B cell (primary cell): ENCODE measurements around the gene URAD. TPM values are rescaled to one million over a fixed set of nuclear protein-coding genes. Genes with fewer than 3 reads are reported as not detected.

ENCODE experiments used
- ATAC-seq: fragments of 200-7000 bp; cut with Tn5 transposase; one replicate; pipeline ENCODE4 v1.10.0; 2021; ENCODE audit warnings: low read depth, mild to moderate bottlenecking, moderate number of reproducible peaks, moderate library complexity
- CTCF ChIA-PET: fragments of 350-600 bp; sonication (Branson Sonifier 250); formaldehyde crosslinking; loops from one replicate; lab custom pipeline; 2021; ENCODE audit warnings: antibody characterized with exemption, inconsistent platforms; lab: Charles Lee
- POLR2A ChIA-PET: fragments of 350-600 bp; sonication (Branson Sonifier 250); formaldehyde crosslinking; loops from one replicate; lab custom pipeline; 2021; ENCODE audit warnings: antibody characterized with exemption; lab: Charles Lee
- DNase-seq: peaks from one replicate; pipeline ENCODE4 v3.0.0; 2013
- H2AFZ ChIP-seq: 2 replicates; pipeline ENCODE4 v1.6.1; 2012; ENCODE audit warnings: mild to moderate bottlenecking, low read depth, low read length; ENCODE audit not compliant: insufficient read depth, poor library complexity, severe bottlenecking
- H3K27ac ChIP-seq, 2 donors: 1 replicate in 1 of 2; 2 replicates in 1 of 2; pipeline ENCODE4 v1.5.1; 2012 to 2013; ENCODE audit warnings: low read length in 2 of 2, mild to moderate bottlenecking in 2 of 2, moderate library complexity in 1 of 2
- H3K27me3 ChIP-seq, 4 experiments: fragments of 200-600 bp in 1 of 4; sonication (generic) in 1 of 4; replicated peaks in 1 of 4; 1 replicate in 2 of 4; 2 replicates in 2 of 4; pipeline versions ENCODE4 v1.6.1 to v1.7.0; 2013 to 2016; ENCODE audit warnings: low read length in 3 of 4, mild to moderate bottlenecking in 2 of 4, mixed read lengths in 1 of 4, moderate library complexity in 1 of 4; ENCODE audit not compliant: insufficient read depth in 4 of 4, control insufficient read depth in 3 of 4; ENCODE audit errors: control extremely low read depth in 1 of 4
- H3K36me3 ChIP-seq, 2 experiments: replicated peaks in 1 of 2; 1 replicate in 1 of 2; 2 replicates in 1 of 2; pipeline versions ENCODE4 v1.6.1 to v1.7.1; 2013; ENCODE audit warnings: low read length in 1 of 2; ENCODE audit not compliant: insufficient read depth in 2 of 2, control insufficient read depth in 1 of 2; ENCODE audit errors: control extremely low read depth in 1 of 2, extremely low read depth in 1 of 2
- H3K4me1 ChIP-seq, 2 donors: fragments of 200-600 bp in 1 of 2; sonication (generic) in 1 of 2; 1 replicate in 1 of 2; 2 replicates in 1 of 2; pipeline versions ENCODE4 v1.5.1 to v1.6.1; 2013 to 2017; ENCODE audit warnings: low read length in 2 of 2; ENCODE audit not compliant: control insufficient read depth in 2 of 2, insufficient read depth in 2 of 2
- H3K4me2 ChIP-seq: replicated peaks from 2 replicates; pipeline ENCODE3; 2012; ENCODE audit warnings: mild to moderate bottlenecking, low read depth, low read length; ENCODE audit not compliant: poor library complexity, severe bottlenecking
- H3K4me3 ChIP-seq, 5 experiments: fragments of 200-600 bp in 1 of 5; sonication (generic) in 1 of 5; 1 replicate in 3 of 5; 2 replicates in 2 of 5; pipeline versions ENCODE4 v1.5.1 to v1.7.0; 2011 to 2016; ENCODE audit warnings: low read length in 4 of 5, mild to moderate bottlenecking in 4 of 5, low read depth in 2 of 5, control low read depth in 1 of 5, moderate library complexity in 1 of 5; ENCODE audit not compliant: insufficient read depth in 1 of 5; ENCODE audit errors: control extremely low read depth in 1 of 5, extremely low read depth in 1 of 5
- H3K79me2 ChIP-seq: fragments of 200-600 bp; sonication (generic); one replicate; pipeline ENCODE4 v1.6.0; 2016; ENCODE audit warnings: low read length; ENCODE audit not compliant: control insufficient read depth, insufficient read depth
- H3K9ac ChIP-seq: fragments of 200-600 bp; sonication (generic); 2 replicates; pipeline ENCODE4 v1.6.1; 2017; ENCODE audit warnings: mild to moderate bottlenecking, low read length, moderate library complexity
- H3K9me3 ChIP-seq, 3 donors: one replicate each; pipeline versions ENCODE4 v1.6.1 to v1.7.1; 2013; ENCODE audit warnings: low read length in 2 of 3; ENCODE audit not compliant: control insufficient read depth in 2 of 3, insufficient read depth in 1 of 3; ENCODE audit errors: control extremely low read depth in 1 of 3
- H4K20me1 ChIP-seq: 2 replicates; pipeline ENCODE4 v1.6.0; 2012; ENCODE audit warnings: mild to moderate bottlenecking, low read length; ENCODE audit not compliant: insufficient read depth, control insufficient read depth, poor library complexity, severe bottlenecking
- H3K27ac Mint-ChIP-seq: one replicate; pipeline ENCODE4 v1.8.0; 2021; ENCODE audit warnings: mixed read lengths
- H3K27me3 Mint-ChIP-seq: one replicate; pipeline ENCODE4 v1.8.0; 2021; ENCODE audit warnings: mixed read lengths
- H3K4me1 Mint-ChIP-seq: one replicate; pipeline ENCODE4 v1.8.0; 2021; ENCODE audit warnings: mixed read lengths
- H3K4me3 Mint-ChIP-seq: one replicate; pipeline ENCODE4 v1.8.0; 2021; ENCODE audit warnings: mixed read lengths
- H3K9me3 Mint-ChIP-seq: one replicate; pipeline ENCODE4 v1.8.0; 2022; ENCODE audit warnings: mixed read lengths; ENCODE audit not compliant: insufficient read depth
- CTCF ChIP-seq: fragments of 200-600 bp; IDR thresholded peaks from one replicate; pipeline ENCODE4 v1.8.0; 2022; ENCODE audit warnings: antibody characterized with exemption, mild to moderate bottlenecking
- EZH2 ChIP-seq: IDR thresholded peaks from 2 replicates; pipeline ENCODE4 v1.6.1; 2012; ENCODE audit warnings: borderline replicate concordance, low read depth, mild to moderate bottlenecking, moderate library complexity, low read length; ENCODE audit not compliant: insufficient read depth, poor library complexity, severe bottlenecking
- WGBS: methylation state at CpG from one replicate; pipeline ENCODE4 v1.1.5; 2013; ENCODE audit warnings: missing lambda C conversion rate; ENCODE audit not compliant: insufficient coverage; 5-methylcytosine and 5-hydroxymethylcytosine counted together
- intact Hi-C: fragments of 100-400 bp; cut with micrococcal nuclease; formaldehyde crosslinking; loops from one replicate; pipeline ENCODE4 v1.10.0; 2022
- polyA plus RNA-seq: library from polyadenylated mRNA; depleted of rRNA; stranded (reverse); fragments of >200 nt; gene quantifications from 2 replicates; pipeline ENCODE4 v1.2.3, GENCODE V29; 2012
- total RNA-seq, 2 donors: library from RNA; stranded (reverse); fragments of 120-200 nt in 1 of 2; gene quantifications; 1 replicate in 1 of 2; 2 replicates in 1 of 2; pipeline versions ENCODE4 v1.2.3 to v1.2.4, GENCODE V29; 2013 to 2022

URAD gene
- total and polyA plus RNA-seq, 2 donors (not counting 1 experiment from before 2014, with no cell fraction given) = not detected

DNA sequence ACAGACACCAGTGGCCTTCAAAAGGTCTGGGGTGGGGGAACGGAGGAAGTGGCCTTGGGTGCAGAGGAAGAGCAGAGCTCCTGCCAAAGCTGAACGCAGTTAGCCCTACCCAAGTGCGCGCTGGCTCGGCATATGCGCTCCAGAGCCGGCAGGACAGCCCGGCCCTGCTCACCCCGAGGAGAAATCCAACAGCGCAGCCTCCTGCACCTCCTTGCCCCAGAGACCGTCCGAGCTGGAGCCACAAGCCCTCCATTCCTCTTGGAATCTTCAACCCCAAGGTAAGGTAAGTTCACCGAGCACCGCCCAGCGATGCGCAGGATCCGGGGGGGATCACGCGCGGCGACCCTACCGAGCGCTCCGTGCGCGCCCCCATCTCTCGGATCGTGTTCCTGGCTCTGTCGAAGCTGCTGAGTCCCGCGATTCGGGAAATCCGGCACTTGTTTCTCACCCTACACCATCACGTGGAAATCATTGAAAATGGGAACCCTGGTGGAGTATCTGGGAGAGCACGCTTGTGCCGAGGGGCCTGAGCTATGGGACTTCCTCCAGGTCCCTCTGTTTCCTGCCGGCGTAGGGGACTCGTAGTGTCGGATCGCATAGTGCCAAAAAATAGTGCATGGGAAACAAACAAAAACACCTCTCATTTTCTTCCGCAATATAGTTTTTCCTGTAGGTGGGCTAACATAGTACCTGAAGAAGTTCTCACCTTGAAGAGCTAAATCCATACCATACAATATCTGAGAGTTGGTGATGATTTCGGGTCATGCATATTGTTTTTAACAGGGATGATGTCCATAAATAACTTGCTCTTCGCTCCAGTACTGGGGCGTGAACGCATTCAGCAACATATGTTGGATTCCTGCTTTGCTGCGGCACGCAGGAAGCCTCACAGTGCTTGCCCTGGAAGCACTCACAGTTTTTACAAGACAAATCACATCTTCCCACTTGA lies 59.4 kb downstream of the URAD start:
- Histone ChIP-seq H3K9ac (no peak overlapping the region), H3K27me3 (peaks cover 0 to 79% (median 68%) of the 10 kb centered on the region in 4 experiments), H3K27ac (no peak overlapping the region), H3K4me3 (no peak overlapping the region), H3K4me2 (no peak overlapping the region), H4K20me1 (no peaks in the 10 kb centered on the region), H3K4me1 (peaks cover 24 to 47% of the 10 kb centered on the region in 2 donors), H3K36me3 (no peaks in the 10 kb centered on the region), H3K9me3 (peaks cover 0 to 46% (median 4%) of the 10 kb centered on the region in 3 donors), H3K79me2 (no peaks in the 10 kb centered on the region), H2AFZ (no peak overlapping the region)
- DNase-seq (peak; percentile 36), ATAC-seq (no peak)
- Mint-ChIP-seq H3K27ac (no peak overlapping the region), H3K4me3 (no peak overlapping the region), H3K9me3 (no peaks in the 10 kb centered on the region), H3K4me1 (peaks cover 25% of the 10 kb centered on the region), H3K27me3 (peaks cover 74% of the 10 kb centered on the region)
- intact Hi-C loops = no loop called here
- no peak for TF ChIP-seq EZH2
- TF ChIP-seq CTCF = no peak
- WGBS = 11% methylated on average over 37 of the region's 48 CpGs
- ChIA-PET CTCF (interaction anchor here (1.2 to 1.3 kb wide), 3 partner anchors 24 to 25 kb away, joined by 3 to 4 read pairs (median 4); no protein-coding TSS in a partner anchor), POLR2A (no interaction called here)

DNA sequence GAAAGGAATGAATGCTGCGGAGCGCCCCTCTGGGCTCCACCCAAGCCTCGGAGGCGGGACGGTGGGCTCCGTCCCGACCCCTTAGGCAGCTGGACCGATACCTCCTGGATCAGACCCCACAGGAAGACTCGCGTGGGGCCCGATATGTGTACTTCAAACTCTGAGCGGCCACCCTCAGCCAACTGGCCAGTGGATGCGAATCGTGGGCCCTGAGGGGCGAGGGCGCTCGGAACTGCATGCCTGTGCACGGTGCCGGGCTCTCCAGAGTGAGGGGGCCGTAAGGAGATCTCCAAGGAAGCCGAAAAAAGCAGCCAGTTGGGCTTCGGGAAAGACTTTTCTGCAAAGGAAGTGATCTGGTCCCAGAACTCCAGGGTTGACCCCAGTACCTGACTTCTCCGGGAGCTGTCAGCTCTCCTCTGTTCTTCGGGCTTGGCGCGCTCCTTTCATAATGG lies 60.1 kb downstream of the URAD start:
- DNase-seq = peak; percentile 40
- no peaks in the 10 kb centered on the region for H3K9me3 Mint-ChIP-seq
- H3K4me2 ChIP-seq = no peak overlapping the region
- H3K9ac ChIP-seq = no peak overlapping the region
- no peak overlapping the region for H3K4me3 ChIP-seq
- no peak overlapping the region for H2AFZ ChIP-seq
- ChIA-PET CTCF (interaction anchor here (1.2 to 1.3 kb wide), 2 partner anchors 25 kb away, joined by 3 to 4 read pairs; no protein-coding TSS in a partner anchor), POLR2A (no interaction called here)
- no peaks in the 10 kb centered on the region for H3K36me3 ChIP-seq
- H3K4me1 Mint-ChIP-seq = peaks cover 29% of the 10 kb centered on the region
- peaks cover 0 to 50% (median 5%) of the 10 kb centered on the region in 3 donors for H3K9me3 ChIP-seq
- peaks cover 0 to 79% (median 74%) of the 10 kb centered on the region in 4 experiments for H3K27me3 ChIP-seq
- no peak overlapping the region for H3K4me3 Mint-ChIP-seq
- H3K27me3 Mint-ChIP-seq = peaks cover 74% of the 10 kb centered on the region
- H4K20me1 ChIP-seq = no peaks in the 10 kb centered on the region
- H3K27ac Mint-ChIP-seq = no peak overlapping the region
- no peak for TF ChIP-seq EZH2
- no peak for TF ChIP-seq CTCF
- no peak overlapping the region for H3K27ac ChIP-seq
- WGBS = 16% methylated on average over 26 of the region's 26 CpGs
- intact Hi-C loops = no loop called here
- H3K4me1 ChIP-seq = peaks cover 27 to 53% of the 10 kb centered on the region in 2 donors
- H3K79me2 ChIP-seq = no peaks in the 10 kb centered on the region
- ATAC-seq = no peak
